ENCODE data around the gene MTA3.

MTA3 gene

DNA sequence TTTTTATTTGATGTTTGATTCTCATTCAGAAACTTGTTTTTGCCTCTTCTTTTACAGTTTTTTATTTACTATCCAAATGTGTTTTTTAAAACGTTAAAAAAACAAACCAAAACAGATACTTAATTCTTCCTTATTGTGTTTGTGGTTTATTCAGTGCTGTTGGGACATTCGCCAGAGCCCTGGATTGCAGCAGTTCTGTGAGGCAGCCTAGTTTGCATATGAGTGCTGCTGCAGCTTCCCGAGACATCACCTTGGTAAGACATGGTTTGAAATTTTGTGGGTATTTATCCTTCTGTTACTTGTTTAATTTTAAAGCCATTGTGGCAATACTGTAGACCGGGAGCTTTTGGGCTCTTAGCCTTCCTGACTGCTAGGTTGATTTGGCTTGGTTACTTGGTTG is 91.2 kb downstream of the MTA3 start:
- Histone ChIP-seq H3K4me3 (ENCODE audit: low read depth, low read length, poor library complexity, severe bottlenecking) (no peak overlapping the region), H3K36me3 (ENCODE audit: insufficient read depth, low read length) (peaks cover 70% of the 10 kb centered on the region)

DNA sequence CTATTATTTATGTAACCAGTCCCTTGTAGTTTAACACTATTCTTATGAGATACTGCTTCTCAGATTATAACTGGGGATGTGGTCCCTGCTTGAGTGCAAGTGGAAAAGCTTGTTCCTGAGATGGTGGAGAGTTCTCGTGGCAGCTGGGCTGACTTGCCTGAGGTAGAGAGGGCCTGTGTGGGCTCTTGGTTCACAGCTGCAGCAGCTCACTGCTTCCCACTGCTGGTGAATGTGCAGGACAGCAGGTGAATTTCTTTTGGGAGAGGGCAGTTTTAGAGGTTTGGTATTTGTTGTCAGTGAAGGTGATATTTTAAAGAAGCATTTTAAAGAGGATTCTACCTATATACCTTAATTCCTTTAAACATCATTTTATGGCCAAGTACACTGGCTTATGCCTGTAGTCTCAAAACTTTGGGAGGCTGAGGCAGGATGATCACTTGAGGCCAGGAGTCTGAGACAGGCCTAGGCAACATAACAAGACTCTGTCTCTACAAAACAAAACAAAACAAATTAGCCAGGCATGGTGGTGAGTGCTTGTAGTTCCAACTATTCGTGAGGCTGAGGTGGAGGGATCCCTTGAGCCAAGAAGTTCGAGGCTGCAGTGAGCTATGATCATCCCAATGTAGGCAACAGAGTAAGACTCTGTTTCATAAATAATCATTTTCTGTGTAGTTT is 94.8 kb downstream of the MTA3 start:
- no peak overlapping the region for H3K4me3 ChIP-seq (ENCODE audit: low read depth, low read length, poor library complexity, severe bottlenecking)
- no peak overlapping the region for H3K4me2 ChIP-seq (ENCODE audit: low read length)
- H3K79me2 ChIP-seq (ENCODE audit: insufficient read depth, low read length), result peaks cover 7% of the 10 kb centered on the region; the same call in 1 of the 2 replicates
- H3F3A ChIP-seq (ENCODE audit: insufficient read depth, low read length), result no peaks in the 10 kb centered on the region
- H2AFZ ChIP-seq (ENCODE audit: low read length), result no peak overlapping the region
- no peak overlapping the region for H3K9ac ChIP-seq (ENCODE audit: low read length)
- H3K4me1 ChIP-seq (ENCODE audit: insufficient read depth, low read length, severe bottlenecking), result peaks cover 26% of the 10 kb centered on the region
- peaks cover 69% of the 10 kb centered on the region; the same call in 1 of the 2 replicates for H3K36me3 ChIP-seq (ENCODE audit: insufficient read depth, low read length)
- H3K9me2 ChIP-seq (ENCODE audit: low read depth, low read length), result no peaks in the 10 kb centered on the region
- no peak overlapping the region for H3K27ac ChIP-seq (ENCODE audit: low read depth, low read length, poor library complexity, severe bottlenecking)
- TF ChIP-seq EZH2 (IDR thresholded peaks at IDR 0.05; ENCODE audit: borderline replicate concordance, low read length), result no peak
- TF ChIP-seq, protein P1, sequence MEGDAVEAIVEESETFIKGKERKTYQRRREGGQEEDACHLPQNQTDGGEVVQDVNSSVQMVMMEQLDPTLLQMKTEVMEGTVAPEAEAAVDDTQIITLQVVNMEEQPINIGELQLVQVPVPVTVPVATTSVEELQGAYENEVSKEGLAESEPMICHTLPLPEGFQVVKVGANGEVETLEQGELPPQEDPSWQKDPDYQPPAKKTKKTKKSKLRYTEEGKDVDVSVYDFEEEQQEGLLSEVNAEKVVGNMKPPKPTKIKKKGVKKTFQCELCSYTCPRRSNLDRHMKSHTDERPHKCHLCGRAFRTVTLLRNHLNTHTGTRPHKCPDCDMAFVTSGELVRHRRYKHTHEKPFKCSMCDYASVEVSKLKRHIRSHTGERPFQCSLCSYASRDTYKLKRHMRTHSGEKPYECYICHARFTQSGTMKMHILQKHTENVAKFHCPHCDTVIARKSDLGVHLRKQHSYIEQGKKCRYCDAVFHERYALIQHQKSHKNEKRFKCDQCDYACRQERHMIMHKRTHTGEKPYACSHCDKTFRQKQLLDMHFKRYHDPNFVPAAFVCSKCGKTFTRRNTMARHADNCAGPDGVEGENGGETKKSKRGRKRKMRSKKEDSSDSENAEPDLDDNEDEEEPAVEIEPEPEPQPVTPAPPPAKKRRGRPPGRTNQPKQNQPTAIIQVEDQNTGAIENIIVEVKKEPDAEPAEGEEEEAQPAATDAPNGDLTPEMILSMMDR (IDR thresholded peaks at IDR 0.05; ENCODE audit: low read length), result peak; percentile 99
- no peaks in the 10 kb centered on the region for H4K20me1 ChIP-seq (ENCODE audit: insufficient read depth, low read length)
- H3K27me3 ChIP-seq (ENCODE audit: insufficient read depth, low read length), result no peaks in the 10 kb centered on the region
- H3K9me3 ChIP-seq (ENCODE audit: low read length), result no peaks in the 10 kb centered on the region

More for the DNA sequence above, 91.2 kb downstream of the MTA3 start:
- Histone ChIP-seq H3K9me3 (ENCODE audit: low read length) (no peaks in the 10 kb centered on the region), H4K20me1 (ENCODE audit: insufficient read depth, low read length) (no peaks in the 10 kb centered on the region), H3K4me1 (ENCODE audit: insufficient read depth, low read length, severe bottlenecking) (peaks cover 39% of the 10 kb centered on the region), H3K27me3 (ENCODE audit: insufficient read depth, low read length) (no peaks in the 10 kb centered on the region), H2AFZ (ENCODE audit: low read length) (no peak overlapping the region), H3K79me2 (ENCODE audit: insufficient read depth, low read length) (peaks cover 4% of the 10 kb centered on the region; the same call in 1 of the 2 replicates), H3F3A (ENCODE audit: insufficient read depth, low read length) (no peaks in the 10 kb centered on the region), H3K4me2 (ENCODE audit: low read length) (peak overlapping the region; percentile 10; the same call in 1 of the 2 replicates), H3K9me2 (ENCODE audit: low read depth, low read length) (no peaks in the 10 kb centered on the region), H3K27ac (ENCODE audit: low read depth, low read length, poor library complexity, severe bottlenecking) (peak overlapping the region; percentile 74), H3K9ac (ENCODE audit: low read length) (no peak overlapping the region)
- TF ChIP-seq, protein P1 (IDR thresholded peaks at IDR 0.05; ENCODE audit: low read length), result no peak
- no peak for TF ChIP-seq EZH2 (IDR thresholded peaks at IDR 0.05; ENCODE audit: borderline replicate concordance, low read length)

DNA sequence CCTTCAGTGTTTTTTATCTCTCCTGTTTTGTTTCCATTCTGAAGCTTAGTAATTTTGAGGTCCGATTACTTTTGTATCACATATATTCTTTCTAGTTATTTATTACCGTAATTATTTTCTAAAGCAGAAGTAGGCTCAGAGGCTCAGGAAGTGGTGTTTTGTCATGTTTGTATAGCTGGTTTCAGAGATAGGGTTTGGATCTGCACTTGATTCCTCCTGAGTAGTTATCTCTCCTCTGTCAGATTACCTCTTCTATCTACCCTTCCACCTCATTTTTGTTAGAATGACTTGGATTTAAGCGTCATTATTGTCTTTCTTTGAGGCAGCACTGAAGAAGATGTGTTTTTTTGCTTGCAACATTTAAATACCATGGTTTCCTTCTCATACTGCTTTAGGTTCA is 95.4 kb downstream of the MTA3 start:
- Histone ChIP-seq H3F3A (ENCODE audit: insufficient read depth, low read length) (no peaks in the 10 kb centered on the region), H4K20me1 (ENCODE audit: insufficient read depth, low read length) (no peaks in the 10 kb centered on the region), H3K4me3 (ENCODE audit: low read depth, low read length, poor library complexity, severe bottlenecking) (no peak overlapping the region), H3K27ac (ENCODE audit: low read depth, low read length, poor library complexity, severe bottlenecking) (no peak overlapping the region), H2AFZ (ENCODE audit: low read length) (no peak overlapping the region), H3K9me2 (ENCODE audit: low read depth, low read length) (no peaks in the 10 kb centered on the region), H3K79me2 (ENCODE audit: insufficient read depth, low read length) (peaks cover 7% of the 10 kb centered on the region; the same call in 1 of the 2 replicates), H3K4me2 (ENCODE audit: low read length) (no peak overlapping the region), H3K36me3 (ENCODE audit: insufficient read depth, low read length) (peaks cover 71% of the 10 kb centered on the region; the same call in 1 of the 2 replicates), H3K9me3 (ENCODE audit: low read length) (no peaks in the 10 kb centered on the region), H3K4me1 (ENCODE audit: insufficient read depth, low read length, severe bottlenecking) (peaks cover 21% of the 10 kb centered on the region), H3K27me3 (ENCODE audit: insufficient read depth, low read length) (no peaks in the 10 kb centered on the region), H3K9ac (ENCODE audit: low read length) (no peak overlapping the region)
- TF ChIP-seq, protein P1 (IDR thresholded peaks at IDR 0.05; ENCODE audit: low read length), result no peak
- no peak for TF ChIP-seq EZH2 (IDR thresholded peaks at IDR 0.05; ENCODE audit: borderline replicate concordance, low read length)

Measured in OCI-LY1 (cell line).